Cardiac muscle cell (in vitro differentiated cells and primary cell): Measurements from ENCODE around the gene LENG8. TPM values are rescaled to one million over a fixed set of nuclear protein-coding genes. Genes with fewer than 3 reads are reported as not detected.
A peak's percentile ranks its signal among the peaks of the same experiment; 100 is the strongest.

Source experiments
- DNase-seq, 2 donors: peaks; one replicate each; pipeline versions ENCODE4 v3.0.0 to v3.0.0-alpha.2; 2010 to 2017; ENCODE audit warnings: low read depth in 1 of 2, low spot score in 1 of 2
- H3K27ac ChIP-seq: fragments of 200-600 bp; sonication (generic); 2 replicates; pipeline ENCODE4 v1.5.1; 2016
- H3K27me3 ChIP-seq: fragments of 200-600 bp; sonication (generic); 2 replicates; pipeline ENCODE4 v1.6.0; 2016; ENCODE audit warnings: control low read depth
- H3K36me3 ChIP-seq: fragments of 200-600 bp; sonication (generic); 2 replicates; pipeline ENCODE4 v1.5.1; 2016; ENCODE audit warnings: control low read depth
- H3K4me1 ChIP-seq: fragments of 200-600 bp; sonication (generic); 2 replicates; pipeline ENCODE4 v1.8.1; 2017; ENCODE audit warnings: low read depth, mild to moderate bottlenecking, mixed run types
- H3K4me3 ChIP-seq: fragments of 200-600 bp; sonication (generic); 2 replicates; pipeline ENCODE4 v1.5.1; 2016; ENCODE audit warnings: mild to moderate bottlenecking
- H3K9me3 ChIP-seq: fragments of 200-600 bp; sonication (generic); 2 replicates; pipeline ENCODE4 v1.5.1; 2017; ENCODE audit warnings: low read depth, mild to moderate bottlenecking, control low read depth
- CTCF ChIP-seq: IDR thresholded peaks from 2 replicates; pipeline ENCODE4 v1.5.1; 2012; ENCODE audit warnings: low read depth, mild to moderate bottlenecking, low read length
- polyA plus RNA-seq: library from polyadenylated mRNA; unstranded; fragments of >200 nt; fragmentation: Nextera tagmentation; extraction: Ambion mirVana; gene quantifications from 2 replicates; pipeline ENCODE4 v1.2.1, GENCODE V29; 2016
- total RNA-seq: library from RNA; depleted of rRNA; stranded (reverse); fragments of >200 nt; gene quantifications from 2 replicates; pipeline ENCODE4 v1.2.3, GENCODE V29; 2016

The LENG8 gene
- total and polyA plus RNA-seq, 2 experiments from 2014 or later, result 78.4 to 171 TPM

- H3K9me3 ChIP-seq, result no peaks in the 10 kb centered on the region
- peaks cover 13% of the 10 kb centered on the region for H3K27me3 ChIP-seq
- H3K27ac ChIP-seq, result no peak overlapping the region
- TF ChIP-seq CTCF, result no peak
- no peak for DNase-seq
- H3K4me3 ChIP-seq, result no peak overlapping the region
- no peaks in the 10 kb centered on the region for H3K36me3 ChIP-seq
- no peaks in the 10 kb centered on the region for H3K4me1 ChIP-seq
Observed at GRCh38 chr19:54408456-54409026, 40.5 kb upstream of the LENG8 start.

GRCh38 chr19:54411033-54411432 lies 38.0 kb upstream of the LENG8 start:
- H3K9me3 ChIP-seq, result no peaks in the 10 kb centered on the region
- H3K27me3 ChIP-seq, result peaks cover 32% of the 10 kb centered on the region
- no peak overlapping the region for H3K4me3 ChIP-seq
- no peaks in the 10 kb centered on the region for H3K36me3 ChIP-seq
- no peak for TF ChIP-seq CTCF
- peaks cover 7% of the 10 kb centered on the region for H3K4me1 ChIP-seq
- H3K27ac ChIP-seq, result no peak overlapping the region
- DNase-seq, result no peak

- DNase-seq, result no peak
- Histone ChIP-seq H3K4me3 (no peak overlapping the region), H3K27me3 (peaks cover 50% of the 10 kb centered on the region), H3K27ac (no peak overlapping the region), H3K4me1 (peaks cover 9% of the 10 kb centered on the region), H3K9me3 (no peaks in the 10 kb centered on the region), H3K36me3 (no peaks in the 10 kb centered on the region)
- no peak for TF ChIP-seq CTCF
Observed at GRCh38 chr19:54412877-54413276, 36.1 kb upstream of the LENG8 start.

GRCh38 chr19:54414156-54414555 lies 34.8 kb upstream of the LENG8 start:
- no peaks in the 10 kb centered on the region for H3K36me3 ChIP-seq
- no peak overlapping the region for H3K27ac ChIP-seq
- peaks cover 15% of the 10 kb centered on the region for H3K4me1 ChIP-seq
- no peak for DNase-seq
- no peak for TF ChIP-seq CTCF
- H3K4me3 ChIP-seq, result no peak overlapping the region
- H3K27me3 ChIP-seq, result peaks cover 52% of the 10 kb centered on the region
- no peaks in the 10 kb centered on the region for H3K9me3 ChIP-seq

- H3K4me1 ChIP-seq, result peaks cover 15% of the 10 kb centered on the region
- peak; percentile 16 for TF ChIP-seq CTCF
- H3K27me3 ChIP-seq, result peaks cover 58% of the 10 kb centered on the region
- no peak for DNase-seq
- H3K36me3 ChIP-seq, result no peaks in the 10 kb centered on the region
- H3K4me3 ChIP-seq, result peak within 1 kb of the TSS; percentile 22
- H3K9me3 ChIP-seq, result no peaks in the 10 kb centered on the region
- H3K27ac ChIP-seq, result no peak within 1 kb of the TSS
Observed at GRCh38 chr19:54415208-54415900, 33.6 kb upstream of the LENG8 start, which contains the start of gene TTYH1. TSS of gene TTYH1 (plus strand) at chr19:54415464. CDS start at chr19:54415553, 89 bp downstream.
